HG02798 (cell line): ENCODE data around the gene ANKRD28.
"Not testable (repeated sequence)": the region's sequence is repeated elsewhere in the genome, so short reads cannot be mapped to it uniquely, and the experiment has no call there.

ENCODE experiments used
- ATAC-seq: cut with Tn5 transposase; IDR thresholded peaks from one replicate; pipeline ENCODE4 v1.9.1; 2021; ENCODE audit warnings: mild to moderate bottlenecking; ENCODE audit not compliant: unreplicated experiment, poor library complexity

Gene ANKRD28

GRCh38 chr3:15797642-15798303 is at the start of gene ANKRD28:
Gene ANKRD28 (minus strand): TSS chr3:15797979. CDS start chr3:15796521, 1,458 bp downstream.
- ATAC-seq = peak; percentile 36

- no peak for ATAC-seq
Measured at GRCh38 chr3:15847239-15847638, 49.5 kb upstream of the ANKRD28 start.

- ATAC-seq = no peak
Measured at GRCh38 chr3:15846606-15847005, 48.8 kb upstream of the ANKRD28 start.

- no peak for ATAC-seq
Measured at GRCh38 chr3:15845475-15845874, 47.7 kb upstream of the ANKRD28 start.

- ATAC-seq = no peak
Measured at GRCh38 chr3:15844889-15845288, 47.1 kb upstream of the ANKRD28 start.

GRCh38 chr3:15841091-15841973 is 43.6 kb upstream of the ANKRD28 start:
- ATAC-seq = not testable (repeated sequence)

GRCh38 chr3:15839568-15839967 is 41.8 kb upstream of the ANKRD28 start:
- ATAC-seq = no peak

- no peak for ATAC-seq
Measured at GRCh38 chr3:15831927-15832326, 34.1 kb upstream of the ANKRD28 start.

- ATAC-seq = no peak
Measured at GRCh38 chr3:15825016-15825415, 27.2 kb upstream of the ANKRD28 start.

GRCh38 chr3:15823092-15823491 is 25.3 kb upstream of the ANKRD28 start:
- no peak for ATAC-seq

GRCh38 chr3:15822281-15822680 is 24.5 kb upstream of the ANKRD28 start:
- ATAC-seq = no peak

GRCh38 chr3:15820911-15821310 is 23.1 kb upstream of the ANKRD28 start:
- no peak for ATAC-seq

- no peak for ATAC-seq
Measured at GRCh38 chr3:15819576-15819975, 21.8 kb upstream of the ANKRD28 start.

GRCh38 chr3:15819043-15819442 is 21.3 kb upstream of the ANKRD28 start:
- ATAC-seq = no peak

GRCh38 chr3:15815696-15816095 is 17.9 kb upstream of the ANKRD28 start:
- ATAC-seq = no peak

GRCh38 chr3:15813079-15813478 is 15.3 kb upstream of the ANKRD28 start:
- ATAC-seq = not testable (repeated sequence)

- ATAC-seq = no peak
Measured at GRCh38 chr3:15812183-15812582, 14.4 kb upstream of the ANKRD28 start.

- ATAC-seq = peak; percentile 37
Measured at GRCh38 chr3:15810702-15811101, 12.9 kb upstream of the ANKRD28 start.

- no peak for ATAC-seq
Measured at GRCh38 chr3:15809313-15809712, 11.5 kb upstream of the ANKRD28 start.

- ATAC-seq = no peak
Measured at GRCh38 chr3:15808679-15809310, 11.0 kb upstream of the ANKRD28 start.

- ATAC-seq = peak; percentile 77
Measured at GRCh38 chr3:15805756-15806266, 8.0 kb upstream of the ANKRD28 start.
